ENCODE measurements around the gene SLC16A5.
"Not testable (repeated sequence)": the region's sequence is repeated elsewhere in the genome, so short reads cannot be mapped to it uniquely, and the experiment has no call there.

The SLC16A5 gene

GRCh38 chr17:75087558-75088453, at the start of gene SLC16A5:
SLC16A5 (plus strand) TSS chr17:75087954; CDS start chr17:75093637, 5,683 bp downstream.
- peak; percentile 89 for DNase-seq (ENCODE audit: low read depth, low spot score)

- no peak for DNase-seq (ENCODE audit: low read depth, low spot score)
These were observed 48.5 kb upstream of the SLC16A5 start for GRCh38 chr17:75039238-75039637.

- DNase-seq (ENCODE audit: low read depth, low spot score), result no peak
These were observed 46.0 kb upstream of the SLC16A5 start for GRCh38 chr17:75041656-75042280.

- not testable (repeated sequence) for DNase-seq (ENCODE audit: low read depth, low spot score)
These were observed 44.0 kb upstream of the SLC16A5 start for GRCh38 chr17:75043789-75044188.

GRCh38 chr17:75044716-75045115, 43.0 kb upstream of the SLC16A5 start:
- DNase-seq (ENCODE audit: low read depth, low spot score), result no peak

GRCh38 chr17:75045946-75046406, 41.8 kb upstream of the SLC16A5 start:
- not testable (repeated sequence) for DNase-seq (ENCODE audit: low read depth, low spot score)

- DNase-seq (ENCODE audit: low read depth, low spot score), result peak; percentile 94
These were observed 41.1 kb upstream of the SLC16A5 start, which contains the start of the genes ATP5PD and KCTD2 for GRCh38 chr17:75046407-75047289. ATP5PD (minus strand) TSS chr17:75046969; CDS start chr17:75042650, 4,319 bp downstream. KCTD2 (plus strand) TSS chr17:75047225; CDS start chr17:75047251, 26 bp downstream.

- no peak for DNase-seq (ENCODE audit: low read depth, low spot score)
These were observed 40.2 kb upstream of the SLC16A5 start for GRCh38 chr17:75047398-75048098.

GRCh38 chr17:75048249-75048878, 39.4 kb upstream of the SLC16A5 start:
- no peak for DNase-seq (ENCODE audit: low read depth, low spot score)

- DNase-seq (ENCODE audit: low read depth, low spot score), result no peak
These were observed 38.7 kb upstream of the SLC16A5 start for GRCh38 chr17:75049057-75049456.

- no peak for DNase-seq (ENCODE audit: low read depth, low spot score)
These were observed 38.0 kb upstream of the SLC16A5 start for GRCh38 chr17:75049706-75050105.

- DNase-seq (ENCODE audit: low read depth, low spot score), result no peak
These were observed 35.8 kb upstream of the SLC16A5 start for GRCh38 chr17:75051941-75052340.

- DNase-seq (ENCODE audit: low read depth, low spot score), result no peak
These were observed 28.1 kb upstream of the SLC16A5 start for GRCh38 chr17:75059369-75060345.

GRCh38 chr17:75060434-75061054, 27.2 kb upstream of the SLC16A5 start:
- no peak for DNase-seq (ENCODE audit: low read depth, low spot score)

GRCh38 chr17:75061055-75061438, 26.7 kb upstream of the SLC16A5 start:
- no peak for DNase-seq (ENCODE audit: low read depth, low spot score)

GRCh38 chr17:75061618-75062017, 26.1 kb upstream of the SLC16A5 start:
- DNase-seq (ENCODE audit: low read depth, low spot score), result no peak

- DNase-seq (ENCODE audit: low read depth, low spot score), result no peak
These were observed 24.6 kb upstream of the SLC16A5 start for GRCh38 chr17:75063201-75063600.

GRCh38 chr17:75063626-75064025, 24.1 kb upstream of the SLC16A5 start:
- no peak for DNase-seq (ENCODE audit: low read depth, low spot score)

- DNase-seq (ENCODE audit: low read depth, low spot score), result no peak
These were observed 23.7 kb upstream of the SLC16A5 start for GRCh38 chr17:75064040-75064439.

Data from iPS DF 19.7 (cell line).